ENCODE measurements around the gene NLRX1.

Gene NLRX1

DNA sequence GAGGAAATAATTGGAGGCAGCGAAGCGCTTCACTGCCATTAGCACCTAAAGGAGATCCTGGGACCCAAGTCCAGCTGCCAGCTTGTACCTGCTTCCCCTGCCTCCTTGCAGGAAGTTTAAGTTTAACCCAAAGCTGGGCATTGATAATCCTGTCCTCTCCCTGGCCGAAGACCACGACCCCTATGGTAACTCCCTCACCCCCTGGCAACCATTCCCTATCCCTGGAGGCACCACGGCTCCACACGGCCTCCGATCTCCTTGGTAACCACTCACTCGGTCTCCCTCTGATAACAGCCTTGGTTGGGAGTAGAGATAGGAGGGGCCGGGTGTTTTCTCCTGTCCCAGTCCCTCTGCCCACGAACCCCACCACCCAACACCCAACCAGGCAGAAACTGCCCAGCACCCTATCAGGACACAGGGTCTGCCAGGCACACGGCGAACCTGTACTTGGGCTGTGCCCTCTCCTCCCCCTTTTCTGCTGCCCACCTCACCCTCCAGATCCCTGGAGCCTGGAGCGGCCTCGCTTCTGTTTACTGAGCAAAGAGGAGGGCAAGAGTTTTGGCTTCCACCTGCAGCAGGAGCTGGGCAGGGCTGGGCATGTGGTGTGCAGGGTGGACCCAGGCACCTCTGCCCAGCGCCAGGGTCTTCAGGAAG is 17.6 kb downstream of the NLRX1 start:
- H3K9ac ChIP-seq (ENCODE audit: low read length): no peak overlapping the region
- no peaks in the 10 kb centered on the region for H3K9me2 ChIP-seq (replicated peaks; ENCODE audit: insufficient read depth, low read length)
- H3K9me3 ChIP-seq (ENCODE audit: insufficient read depth, low read length): no peaks in the 10 kb centered on the region
- no peak overlapping the region for H3K4me2 ChIP-seq (ENCODE audit: low read depth, low read length, poor library complexity, severe bottlenecking)
- H3F3A ChIP-seq (ENCODE audit: insufficient read depth): no peaks in the 10 kb centered on the region
- no peaks in the 10 kb centered on the region for H3K79me2 ChIP-seq (ENCODE audit: insufficient read depth, low read length)
- no peaks in the 10 kb centered on the region for H3K27me3 ChIP-seq (ENCODE audit: low read length)
- H3K4me3 ChIP-seq (ENCODE audit: insufficient read depth, low read length, poor library complexity, severe bottlenecking): no peak overlapping the region
- no peaks in the 10 kb centered on the region for H3K36me3 ChIP-seq (ENCODE audit: low read length)
- no peaks in the 10 kb centered on the region for H4K20me1 ChIP-seq (ENCODE audit: low read depth, low read length)
- TF ChIP-seq, protein P1, sequence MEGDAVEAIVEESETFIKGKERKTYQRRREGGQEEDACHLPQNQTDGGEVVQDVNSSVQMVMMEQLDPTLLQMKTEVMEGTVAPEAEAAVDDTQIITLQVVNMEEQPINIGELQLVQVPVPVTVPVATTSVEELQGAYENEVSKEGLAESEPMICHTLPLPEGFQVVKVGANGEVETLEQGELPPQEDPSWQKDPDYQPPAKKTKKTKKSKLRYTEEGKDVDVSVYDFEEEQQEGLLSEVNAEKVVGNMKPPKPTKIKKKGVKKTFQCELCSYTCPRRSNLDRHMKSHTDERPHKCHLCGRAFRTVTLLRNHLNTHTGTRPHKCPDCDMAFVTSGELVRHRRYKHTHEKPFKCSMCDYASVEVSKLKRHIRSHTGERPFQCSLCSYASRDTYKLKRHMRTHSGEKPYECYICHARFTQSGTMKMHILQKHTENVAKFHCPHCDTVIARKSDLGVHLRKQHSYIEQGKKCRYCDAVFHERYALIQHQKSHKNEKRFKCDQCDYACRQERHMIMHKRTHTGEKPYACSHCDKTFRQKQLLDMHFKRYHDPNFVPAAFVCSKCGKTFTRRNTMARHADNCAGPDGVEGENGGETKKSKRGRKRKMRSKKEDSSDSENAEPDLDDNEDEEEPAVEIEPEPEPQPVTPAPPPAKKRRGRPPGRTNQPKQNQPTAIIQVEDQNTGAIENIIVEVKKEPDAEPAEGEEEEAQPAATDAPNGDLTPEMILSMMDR (IDR thresholded peaks at IDR 0.05; ENCODE audit: insufficient read depth, low read length, poor library complexity, severe bottlenecking): no peak
- TF ChIP-seq EZH2phosphoT487 (conservative IDR thresholded peaks at IDR 0.05; ENCODE audit: low read length): no peak
- no peak overlapping the region for H3K27ac ChIP-seq (ENCODE audit: low read depth, low read length)
- no peak overlapping the region for H2AFZ ChIP-seq (ENCODE audit: low read depth, low read length, severe bottlenecking)

DNA sequence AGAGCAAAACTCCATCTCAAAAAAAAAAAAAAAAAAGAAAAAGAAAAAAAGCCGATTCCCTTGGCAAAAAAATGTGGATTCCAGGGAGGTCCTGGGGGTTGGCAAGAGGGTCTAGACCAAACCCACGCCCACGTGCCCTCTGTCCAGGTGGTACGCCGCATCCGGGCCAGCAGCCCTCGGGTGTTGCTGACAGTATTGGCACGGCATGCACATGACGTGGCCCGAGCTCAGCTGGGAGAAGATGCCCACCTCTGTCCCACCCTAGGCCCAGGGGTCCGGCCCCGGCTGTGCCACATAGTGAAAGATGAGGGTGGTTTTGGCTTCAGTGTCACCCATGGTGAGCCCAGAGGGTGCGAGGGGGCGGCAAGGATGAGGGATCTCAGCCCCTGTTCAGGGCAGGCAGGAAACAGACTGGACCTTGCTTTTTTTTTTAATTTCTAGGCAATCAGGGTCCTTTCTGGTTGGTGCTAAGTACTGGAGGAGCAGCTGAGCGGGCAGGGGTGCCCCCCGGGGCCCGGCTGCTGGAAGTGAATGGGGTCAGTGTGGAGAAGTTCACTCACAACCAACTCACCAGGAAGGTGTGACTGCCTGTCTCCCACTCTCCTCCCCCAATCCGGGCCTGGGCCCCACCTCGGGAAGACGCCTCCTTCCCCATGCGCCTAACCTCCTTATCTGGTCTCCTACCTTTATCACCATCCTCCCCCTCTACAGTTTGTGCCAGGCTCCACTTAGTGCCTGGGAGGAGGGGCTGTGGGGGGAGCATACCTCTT is 18.8 kb downstream of the NLRX1 start:
- Histone ChIP-seq H3K9ac (ENCODE audit: low read length) (no peak overlapping the region), H4K20me1 (ENCODE audit: low read depth, low read length) (no peaks in the 10 kb centered on the region), H3K79me2 (ENCODE audit: insufficient read depth, low read length) (no peaks in the 10 kb centered on the region), H3K9me2 (replicated peaks; ENCODE audit: insufficient read depth, low read length) (no peaks in the 10 kb centered on the region), H3K27ac (ENCODE audit: low read depth, low read length) (no peak overlapping the region), H3K4me2 (ENCODE audit: low read depth, low read length, poor library complexity, severe bottlenecking) (no peak overlapping the region), H2AFZ (ENCODE audit: low read depth, low read length, severe bottlenecking) (no peak overlapping the region), H3K9me3 (ENCODE audit: insufficient read depth, low read length) (no peaks in the 10 kb centered on the region), H3K36me3 (ENCODE audit: low read length) (no peaks in the 10 kb centered on the region), H3K4me3 (ENCODE audit: insufficient read depth, low read length, poor library complexity, severe bottlenecking) (no peak overlapping the region), H3F3A (ENCODE audit: insufficient read depth) (no peaks in the 10 kb centered on the region), H3K27me3 (ENCODE audit: low read length) (no peaks in the 10 kb centered on the region)
- TF ChIP-seq, protein P1 (IDR thresholded peaks at IDR 0.05; ENCODE audit: insufficient read depth, low read length, poor library complexity, severe bottlenecking): no peak
- TF ChIP-seq EZH2phosphoT487 (conservative IDR thresholded peaks at IDR 0.05; ENCODE audit: low read length): no peak

DNA sequence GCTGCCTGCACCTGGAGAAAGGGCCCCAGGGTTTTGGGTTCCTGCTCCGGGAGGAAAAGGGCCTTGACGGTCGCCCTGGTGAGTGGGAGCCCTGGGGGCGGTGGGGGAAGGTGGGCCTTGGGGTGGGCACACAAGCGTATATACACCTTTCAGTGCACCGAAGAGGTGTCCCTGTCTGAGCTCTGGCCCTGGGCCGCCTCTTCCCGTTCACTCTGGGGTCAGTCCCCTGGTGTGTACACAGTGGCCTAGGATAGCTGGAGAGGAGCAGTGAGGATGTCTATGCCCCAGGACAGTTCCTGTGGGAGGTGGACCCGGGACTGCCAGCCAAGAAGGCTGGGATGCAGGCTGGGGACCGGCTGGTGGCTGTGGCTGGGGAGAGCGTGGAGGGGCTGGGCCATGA is 19.5 kb downstream of the NLRX1 start:
- Histone ChIP-seq H2AFZ (ENCODE audit: low read depth, low read length, severe bottlenecking) (no peak overlapping the region), H3K9me3 (ENCODE audit: insufficient read depth, low read length) (no peaks in the 10 kb centered on the region), H3K79me2 (ENCODE audit: insufficient read depth, low read length) (no peaks in the 10 kb centered on the region), H3F3A (ENCODE audit: insufficient read depth) (no peaks in the 10 kb centered on the region), H3K4me2 (ENCODE audit: low read depth, low read length, poor library complexity, severe bottlenecking) (no peak overlapping the region), H3K9me2 (replicated peaks; ENCODE audit: insufficient read depth, low read length) (no peaks in the 10 kb centered on the region), H3K27ac (ENCODE audit: low read depth, low read length) (no peak overlapping the region), H3K36me3 (ENCODE audit: low read length) (no peaks in the 10 kb centered on the region), H3K9ac (ENCODE audit: low read length) (no peak overlapping the region), H3K4me3 (ENCODE audit: insufficient read depth, low read length, poor library complexity, severe bottlenecking) (no peak overlapping the region), H3K27me3 (ENCODE audit: low read length) (no peaks in the 10 kb centered on the region), H4K20me1 (ENCODE audit: low read depth, low read length) (no peaks in the 10 kb centered on the region)
- TF ChIP-seq EZH2phosphoT487 (conservative IDR thresholded peaks at IDR 0.05; ENCODE audit: low read length): no peak
- TF ChIP-seq, protein P1 (IDR thresholded peaks at IDR 0.05; ENCODE audit: insufficient read depth, low read length, poor library complexity, severe bottlenecking): no peak

Data from SU-DHL-6 (cell line).